NB4 (cell line): ENCODE results near the gene RPTN.

Source experiments
- MYC ChIP-seq: IDR thresholded peaks from 2 replicates; pipeline ENCODE4 v1.6.1; 2011; ENCODE audit warnings: low read depth, low read length
- POLR2A ChIP-seq: IDR thresholded peaks from 2 replicates; pipeline ENCODE4 v1.6.1; 2011; ENCODE audit warnings: mild to moderate bottlenecking; ENCODE audit not compliant: insufficient read length; ENCODE audit errors: extremely low read depth
- TF ChIP-seq, protein P1 (sequence below): IDR thresholded peaks from one replicate; pipeline ENCODE4 v1.5.1; 2012; ENCODE audit warnings: low read depth, low read length

DNA sequence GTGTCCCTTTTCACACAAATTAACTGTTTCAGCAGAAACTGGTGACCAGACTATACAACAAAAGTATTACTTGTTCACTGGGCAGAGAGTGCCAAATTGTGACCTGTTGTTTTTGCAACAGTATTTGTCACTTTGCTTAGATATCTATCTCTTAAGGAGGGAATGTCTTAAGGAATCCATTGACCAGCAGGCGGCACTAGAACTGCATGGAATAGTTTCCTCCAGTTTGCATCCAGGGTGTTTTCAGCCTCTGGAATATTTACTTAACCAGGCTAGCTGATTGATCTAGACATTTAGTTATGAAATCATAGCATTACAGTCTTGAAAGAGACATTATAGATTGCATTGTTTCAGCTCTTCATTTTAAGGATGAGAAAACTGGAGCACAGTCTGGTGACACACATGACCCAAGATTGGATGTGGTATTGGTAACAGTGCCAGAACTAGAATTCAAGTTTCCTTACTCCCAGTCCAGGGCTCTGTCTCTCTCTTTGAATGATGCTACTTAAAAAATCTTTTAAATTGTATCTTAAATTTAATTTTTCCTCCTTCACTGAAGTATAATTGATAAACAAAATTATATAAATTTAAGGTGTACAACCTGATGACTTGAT lies 16.9 kb downstream of the RPTN start:
- TF ChIP-seq, protein P1, sequence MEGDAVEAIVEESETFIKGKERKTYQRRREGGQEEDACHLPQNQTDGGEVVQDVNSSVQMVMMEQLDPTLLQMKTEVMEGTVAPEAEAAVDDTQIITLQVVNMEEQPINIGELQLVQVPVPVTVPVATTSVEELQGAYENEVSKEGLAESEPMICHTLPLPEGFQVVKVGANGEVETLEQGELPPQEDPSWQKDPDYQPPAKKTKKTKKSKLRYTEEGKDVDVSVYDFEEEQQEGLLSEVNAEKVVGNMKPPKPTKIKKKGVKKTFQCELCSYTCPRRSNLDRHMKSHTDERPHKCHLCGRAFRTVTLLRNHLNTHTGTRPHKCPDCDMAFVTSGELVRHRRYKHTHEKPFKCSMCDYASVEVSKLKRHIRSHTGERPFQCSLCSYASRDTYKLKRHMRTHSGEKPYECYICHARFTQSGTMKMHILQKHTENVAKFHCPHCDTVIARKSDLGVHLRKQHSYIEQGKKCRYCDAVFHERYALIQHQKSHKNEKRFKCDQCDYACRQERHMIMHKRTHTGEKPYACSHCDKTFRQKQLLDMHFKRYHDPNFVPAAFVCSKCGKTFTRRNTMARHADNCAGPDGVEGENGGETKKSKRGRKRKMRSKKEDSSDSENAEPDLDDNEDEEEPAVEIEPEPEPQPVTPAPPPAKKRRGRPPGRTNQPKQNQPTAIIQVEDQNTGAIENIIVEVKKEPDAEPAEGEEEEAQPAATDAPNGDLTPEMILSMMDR = peak; percentile 65
- TF ChIP-seq MYC (no peak), POLR2A (no peak)
